Lower leg skin (tissue), 4 donors: ENCODE results near the gene LAMTOR5. TPM values are rescaled to one million over a fixed set of nuclear protein-coding genes. Genes with fewer than 3 reads are reported as not detected.

Experiments used
- DNase-seq, 2 donors: peaks; one replicate each; pipeline ENCODE4 v3.0.0-alpha.2; 2019; ENCODE audit warnings: low spot score in 2 of 2
- H3K4me3 ChIP-seq: fragments of 200-600 bp; sonication (generic); 2 replicates; pipeline ENCODE4 v1.5.1; 2017; ENCODE audit warnings: mild to moderate bottlenecking, low read depth; ENCODE audit not compliant: poor library complexity, severe bottlenecking
- CTCF ChIP-seq, 3 donors: fragments of 450-650 bp; IDR thresholded peaks; one replicate each; pipeline ENCODE4 v1.5.1; 2016; ENCODE audit warnings: antibody characterized with exemption in 3 of 3, mild to moderate bottlenecking in 3 of 3, moderate library complexity in 2 of 3
- POLR2A ChIP-seq, 2 donors: fragments of 450-650 bp; IDR thresholded peaks; one replicate each; pipeline ENCODE4 v1.6.1; 2016 to 2017; ENCODE audit warnings: antibody characterized with exemption in 2 of 2, mild to moderate bottlenecking in 1 of 2, moderate library complexity in 1 of 2
- WGBS, 2 donors: methylation state at CpG; one replicate each; pipeline ENCODE4 v1.1.5; 2018; 5-methylcytosine and 5-hydroxymethylcytosine counted together
- intact Hi-C: fragments of 100-400 bp; cut with DNase I; formaldehyde crosslinking; loops from one replicate; pipeline ENCODE4 v1.15.0; 2023; ENCODE audit warnings: low total_unique reads
- total RNA-seq, 4 donors: library from RNA; depleted of rRNA; stranded (reverse); fragments of >200 nt; gene quantifications; one replicate each; pipeline ENCODE4 v1.1.0, GENCODE V29; 2016

The LAMTOR5 gene
- total RNA-seq, 4 donors from 2014 or later, result 47.7 to 76.1 (median 67.0) TPM

DNA sequence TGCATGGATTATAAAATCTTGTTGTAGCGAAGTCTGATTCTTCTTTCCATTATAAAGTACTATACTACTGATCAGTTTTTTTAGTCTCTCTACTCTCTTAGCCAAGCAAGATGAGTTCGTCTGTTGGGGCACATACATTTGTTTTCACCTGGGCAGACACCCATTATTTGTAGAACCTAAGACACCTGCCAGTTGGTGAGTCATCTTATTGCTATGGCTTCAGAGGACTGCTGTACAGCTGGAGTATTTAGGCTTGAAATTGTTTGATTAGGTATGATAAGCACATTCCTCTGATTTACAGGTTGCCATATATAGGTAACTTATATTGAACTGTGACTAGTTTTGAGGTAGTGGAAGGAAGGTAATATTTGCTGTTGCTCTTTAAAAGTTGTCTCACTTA is 51.1 kb downstream of the LAMTOR5 start:
- WGBS, 2 donors, result 58 to 62% methylated on average over 2 of the region's 2 CpGs

DNA sequence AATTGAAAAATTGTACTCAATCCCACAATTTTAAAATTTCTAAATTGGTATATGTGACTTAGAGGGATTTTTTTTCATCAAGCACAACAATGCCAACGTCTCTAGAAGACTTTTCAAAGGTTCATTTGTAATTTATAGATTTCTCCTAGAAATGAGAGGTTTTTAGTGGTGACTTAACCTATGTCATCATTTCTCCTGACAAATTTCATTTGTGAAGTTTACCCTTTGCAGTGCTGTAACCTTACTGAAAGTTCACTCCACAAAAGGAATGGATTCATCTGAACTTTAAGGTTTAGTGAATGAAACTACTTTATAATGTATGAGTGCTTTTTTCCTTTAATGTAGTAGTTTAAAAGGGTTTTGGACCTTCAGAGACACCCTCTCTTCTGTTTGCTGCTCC is 52.2 kb downstream of the LAMTOR5 start:
- intact Hi-C loops, result no loop called here

More for the DNA sequence above, 51.1 kb downstream of the LAMTOR5 start:
- TF ChIP-seq POLR2A (IDR thresholded peaks at IDR 0.05) (no peak), CTCF (IDR thresholded peaks at IDR 0.05) (no peak)
- intact Hi-C loops, result no loop called here
- no peak for DNase-seq
- no peak overlapping the region for H3K4me3 ChIP-seq

More for the DNA sequence above, 52.2 kb downstream of the LAMTOR5 start:
- no peak for DNase-seq
- WGBS, 2 donors, result 72 to 80% methylated on average over 1 of the region's 1 CpG
- no peak overlapping the region for H3K4me3 ChIP-seq
- no peak for TF ChIP-seq POLR2A (IDR thresholded peaks at IDR 0.05)
- no peak for TF ChIP-seq CTCF (IDR thresholded peaks at IDR 0.05)

Other genes with a start within 250 kb of the LAMTOR5 start
- 1 to 10 TPM; 4.8 to 9.4 (median 7.7) TPM for gene KCNC4, start 197.4 kb downstream of the LAMTOR5 start, total RNA-seq
- 10 to 100 TPM; 18.3 to 37.1 (median 21.1) TPM for gene RBM15, start 68.3 kb downstream of the LAMTOR5 start, total RNA-seq
- gene SLC16A4, start 16.7 kb downstream of the LAMTOR5 start, total RNA-seq, result 1 to 10 TPM in 2 of 4 donors, under 1 TPM in 2; 0.21 to 1.6 (median 0.89) TPM
- gene PROK1, start 43.5 kb upstream of the LAMTOR5 start, total RNA-seq, result 1 to 10 TPM in 1 of 4 donors, under 1 TPM in 2, not detected in 1; 0.34 to 1.9 (median 0.78) TPM
- gene KCNA10, start 111.5 kb upstream of the LAMTOR5 start, total RNA-seq, result not detected
- under 1 TPM in 2 of 4 donors, not detected in 2; 0.65 to 0.88 TPM for gene KCNA2, start 198.7 kb upstream of the LAMTOR5 start, total RNA-seq